MCF 10A (cell line): ENCODE results near the gene PRMT6. TPM values are rescaled to one million over a fixed set of nuclear protein-coding genes. Genes with fewer than 3 reads are reported as not detected.
"Not testable (repeated sequence)": the region's sequence is repeated elsewhere in the genome, so short reads cannot be mapped to it uniquely, and the experiment has no call there.

ENCODE experiments used
- BruUV-seq: library from RNA; stranded (reverse); fragments of 400-500 nt; replicated peaks from 2 replicates; lab custom pipeline; 2021; lab: Mats Ljungman, UMichigan
- CTCF ChIA-PET: fragments of 300-600 bp; sonication (Branson Sonifier 250); formaldehyde crosslinking; extraction: SDS; loops from one replicate; lab custom pipeline; 2021; ENCODE audit warnings: antibody characterized with exemption, inconsistent platforms; lab: Yijun Ruan, JAX
- POLR2A ChIA-PET: fragments of 300-600, 350-650 bp; sonication (Branson Sonifier 250); formaldehyde crosslinking; extraction: SDS; loops from one replicate; lab custom pipeline; 2020; ENCODE audit warnings: antibody characterized with exemption, inconsistent platforms; lab: Yijun Ruan, JAX
- DNase-seq: peaks from one replicate; pipeline ENCODE4 v3.0.0-alpha.2; 2018; ENCODE audit not compliant: unreplicated experiment
- H3K27ac Mint-ChIP-seq: one replicate; pipeline ENCODE4 v1.8.0; 2022; ENCODE audit warnings: mild to moderate bottlenecking, low read depth, mixed read lengths; ENCODE audit not compliant: unreplicated experiment
- H3K27me3 Mint-ChIP-seq: one replicate; pipeline ENCODE4 v1.8.0; 2022; ENCODE audit warnings: mixed read lengths; ENCODE audit not compliant: insufficient read depth, unreplicated experiment
- H3K36me3 Mint-ChIP-seq: one replicate; pipeline ENCODE4 v1.8.0; 2022; ENCODE audit warnings: mild to moderate bottlenecking, moderate library complexity, mixed read lengths; ENCODE audit not compliant: insufficient read depth, unreplicated experiment
- H3K4me1 Mint-ChIP-seq: one replicate; pipeline ENCODE4 v1.8.0; 2022; ENCODE audit warnings: mixed read lengths; ENCODE audit not compliant: insufficient read depth, unreplicated experiment
- H3K4me3 Mint-ChIP-seq: one replicate; pipeline ENCODE4 v1.8.0; 2022; ENCODE audit warnings: mild to moderate bottlenecking, moderate library complexity, mixed read lengths; ENCODE audit not compliant: unreplicated experiment
- H3K9me3 Mint-ChIP-seq: one replicate; pipeline ENCODE4 v1.8.0; 2022; ENCODE audit warnings: mixed read lengths; ENCODE audit not compliant: unreplicated experiment
- CTCF ChIP-seq: fragments of 200-600 bp; IDR thresholded peaks from one replicate; pipeline ENCODE4 v1.8.0; 2022; ENCODE audit warnings: antibody characterized with exemption, mild to moderate bottlenecking; ENCODE audit not compliant: unreplicated experiment
- intact Hi-C: fragments of 100-400 bp; cut with micrococcal nuclease; formaldehyde crosslinking; loops from 2 replicates; pipeline ENCODE4 v1.14.1; 2022
- total RNA-seq: library from RNA; stranded (reverse); gene quantifications from 2 replicates; pipeline ENCODE4 v1.2.3, GENCODE V29; 2022

PRMT6 gene
- total RNA-seq, 1 experiment from 2014 or later: 14.0 TPM

- Mint-ChIP-seq H3K27ac (no peak overlapping the region), H3K27me3 (no peaks in the 10 kb centered on the region), H3K4me3 (no peak overlapping the region), H3K9me3 (peaks cover 7% of the 10 kb centered on the region), H3K36me3 (no peaks in the 10 kb centered on the region), H3K4me1 (no peaks in the 10 kb centered on the region)
- ChIA-PET POLR2A (interaction anchor here (0.5 kb wide), 1 partner anchor 207 kb away, joined by 4 read pairs; no protein-coding TSS in a partner anchor), CTCF (interaction anchor here (0.6 to 1.1 kb wide), 3 partner anchors 10 to 165 kb away, joined by 3 read pairs; no protein-coding TSS in a partner anchor)
- DNase-seq: no peak
- BruUV-seq: no TSS peak
- no peak for TF ChIP-seq CTCF
- intact Hi-C loops: no loop called here
These were observed 8.9 kb upstream of the PRMT6 start for GRCh38 chr1:107047602-107048001.

GRCh38 chr1:107048241-107048640 lies 8.2 kb upstream of the PRMT6 start:
- BruUV-seq: no TSS peak

GRCh38 chr1:107051266-107051665 lies 5.2 kb upstream of the PRMT6 start:
- H3K27me3 Mint-ChIP-seq: no peaks in the 10 kb centered on the region
- H3K4me1 Mint-ChIP-seq: no peaks in the 10 kb centered on the region
- no peak overlapping the region for H3K27ac Mint-ChIP-seq
- ChIA-PET POLR2A (no interaction called here), CTCF (no interaction called here)
- H3K36me3 Mint-ChIP-seq: no peaks in the 10 kb centered on the region
- no peak for TF ChIP-seq CTCF
- DNase-seq: no peak
- peaks cover 7% of the 10 kb centered on the region for H3K9me3 Mint-ChIP-seq
- intact Hi-C loops: no loop called here
- BruUV-seq: no TSS peak
- no peak overlapping the region for H3K4me3 Mint-ChIP-seq

More at GRCh38 chr1:107048241-107048640, 8.2 kb upstream of the PRMT6 start:
- CTCF ChIA-PET: interaction anchor here (0.7 to 1.1 kb wide), 3 partner anchors 49 to 164 kb away, joined by 3 read pairs; no protein-coding TSS in a partner anchor
- no peak overlapping the region for H3K27ac Mint-ChIP-seq
- POLR2A ChIA-PET: no interaction called here
- H3K4me3 Mint-ChIP-seq: no peak overlapping the region
- H3K4me1 Mint-ChIP-seq: no peaks in the 10 kb centered on the region
- intact Hi-C loops: no loop called here
- DNase-seq: no peak
- peaks cover 7% of the 10 kb centered on the region for H3K9me3 Mint-ChIP-seq
- H3K36me3 Mint-ChIP-seq: no peaks in the 10 kb centered on the region
- no peak for TF ChIP-seq CTCF
- H3K27me3 Mint-ChIP-seq: no peaks in the 10 kb centered on the region

- H3K27me3 Mint-ChIP-seq, H3K36me3 Mint-ChIP-seq, DNase-seq, H3K9me3 Mint-ChIP-seq: not testable (repeated sequence)
- H3K4me3 Mint-ChIP-seq: peak overlapping the region; percentile 95
- CTCF ChIA-PET: interaction anchor here (0.6 to 1.5 kb wide), 6 partner anchors 12 to 1511 kb away, joined by 3 to 7 read pairs (median 4); no protein-coding TSS in a partner anchor
- TSS peak; percentile 56 for BruUV-seq
- intact Hi-C loops: loop anchor here (2.0 to 5.0 kb wide), 2 partner anchors 85 to 299 kb away; partner anchors contain the start of gene NTNG1
- POLR2A ChIA-PET: interaction anchor here (0.6 to 1.9 kb wide), 13 partner anchors 13 to 1668 kb away, joined by 3 to 9 read pairs (median 3); no protein-coding TSS in a partner anchor
- H3K27ac Mint-ChIP-seq: peak overlapping the region; percentile 86
- H3K4me1 Mint-ChIP-seq: peaks cover 12% of the 10 kb centered on the region
These were observed 502 bp upstream of the PRMT6 start for GRCh38 chr1:107055919-107056425.
